ENCODE data around the gene AGAP1. TPM values are rescaled to one million over a fixed set of nuclear protein-coding genes. Genes with fewer than 3 reads are reported as not detected.

The AGAP1 gene
- total RNA-seq, 1 experiment from 2014 or later = 25.8 TPM

DNA sequence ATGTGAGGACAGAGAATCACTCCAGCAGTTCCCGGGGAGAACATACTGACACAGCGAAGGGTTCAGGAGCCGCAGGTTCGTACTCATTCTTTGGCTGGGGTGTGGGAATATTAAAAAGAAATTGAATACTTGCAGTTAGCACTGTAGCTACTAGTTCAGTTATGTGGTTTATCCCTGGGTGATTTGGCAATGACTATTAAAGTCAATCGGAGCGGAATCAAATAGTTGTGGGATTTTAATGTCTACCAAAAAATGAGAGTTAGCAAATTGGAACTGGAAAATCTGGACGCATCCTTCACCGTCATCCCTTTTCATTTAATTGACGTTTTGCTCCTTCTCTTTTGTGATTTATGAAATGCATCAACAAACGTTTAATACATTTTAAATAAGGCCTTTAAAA lies 623.6 kb downstream of the AGAP1 start:
- Histone ChIP-seq H3T11ph (ENCODE audit: low read length) (no peak overlapping the region), H4K91ac (ENCODE audit: insufficient read length, low read depth, low read length) (no peak overlapping the region), H3K79me2 (ENCODE audit: insufficient read depth, low read length) (no peaks in the 10 kb centered on the region), H2AFZ (ENCODE audit: low read length) (no peak overlapping the region), H2BK20ac (ENCODE audit: low read depth, low read length, poor library complexity, severe bottlenecking) (no peak overlapping the region), H3K9me3 (ENCODE audit: control insufficient read depth, low read depth, low read length) (no peaks in the 10 kb centered on the region), H2BK12ac (ENCODE audit: insufficient read length, low read depth, low read length) (no peak overlapping the region), H3K56ac (ENCODE audit: insufficient read length, low read depth, low read length) (no peak overlapping the region), H3K18ac (ENCODE audit: insufficient read length, low read depth, low read length) (no peak overlapping the region), H3K4me1 (ENCODE audit: insufficient read depth, low read length) (peaks cover 3% of the 10 kb centered on the region; the same call in 1 of the 2 replicates), H3K4ac (ENCODE audit: low read depth, low read length) (no peak overlapping the region), H3K4me2 (ENCODE audit: insufficient read depth, insufficient read length, low read length) (no peak overlapping the region), H3K9ac (ENCODE audit: extremely low read depth, insufficient read length, low read length) (no peak overlapping the region), H3K23me2 (ENCODE audit: insufficient read length, low read depth, low read length, poor library complexity, severe bottlenecking) (no peaks in the 10 kb centered on the region), H3K14ac (ENCODE audit: insufficient read depth, low read length) (no peak overlapping the region), H3K27me3 (ENCODE audit: insufficient read depth, low read length) (no peaks in the 10 kb centered on the region), H3K27ac (ENCODE audit: insufficient read length, low read depth, low read length) (no peak overlapping the region), H2AK5ac (ENCODE audit: insufficient read length, low read length) (no peak overlapping the region), H2BK120ac (ENCODE audit: low read depth, low read length, poor library complexity, severe bottlenecking) (no peak overlapping the region), H2BK5ac (ENCODE audit: insufficient read length, low read length) (no peak overlapping the region), H3K79me1 (ENCODE audit: insufficient read depth, low read depth, low read length, poor library complexity, severe bottlenecking) (no peaks in the 10 kb centered on the region), H4K5ac (ENCODE audit: insufficient read length, low read depth, low read length) (no peak overlapping the region), H2BK15ac (ENCODE audit: low read depth, low read length) (no peak overlapping the region), H3K23ac (ENCODE audit: insufficient read length, low read depth, low read length) (no peak overlapping the region), H4K20me1 (ENCODE audit: control insufficient read depth, insufficient read depth, insufficient read length) (no peaks in the 10 kb centered on the region), H4K8ac (replicated peaks; ENCODE audit: insufficient read length, low read depth, low read length) (no peak overlapping the region)
- H3K4me3 Mint-ChIP-seq = no peak overlapping the region; a peak in 1 of 5 replicates
- peaks cover 21 to 23% of the 10 kb centered on the region in 2 experiments for H3K4me1 Mint-ChIP-seq
- H3K27ac Mint-ChIP-seq = no peak overlapping the region
- no peak for TF ChIP-seq CTCF (conservative IDR thresholded peaks at IDR 0.05)
- WGBS (ENCODE audit: extremely low coverage, insufficient read length, low lambda C conversion rate) = no CpG with 5 or more reads among the region's 10 CpGs
- H3K27me3 Mint-ChIP-seq (ENCODE audit: low read depth) = peaks cover 62% of the 10 kb centered on the region
- no peaks in the 10 kb centered on the region; a peak in 1 of 5 replicates for H3K9me3 Mint-ChIP-seq
- no peak for DNase-seq
- H3K36me3 Mint-ChIP-seq (ENCODE audit: insufficient read depth in 1 of 3, low read depth in 3 of 3) = peaks cover 0 to 4% (median 0%) of the 10 kb centered on the region in 3 experiments; a peak in 3 of 7 replicates

All from H9 (cell line).